Measurements from ENCODE around the gene CAPN11.

CAPN11 gene

GRCh38 chr6:44211284-44211683 is 52.7 kb downstream of the CAPN11 start:
- no peak for ATAC-seq (ENCODE audit: low read depth)
- no peak overlapping the region for H3K4me3 Mint-ChIP-seq
- peaks cover 2% of the 10 kb centered on the region for H3K27me3 Mint-ChIP-seq
- H3K36me3 Mint-ChIP-seq, result no peaks in the 10 kb centered on the region
- DNase-seq (ENCODE audit: low spot score in 2 of 2), result no peak
- no peak overlapping the region for H3K27ac Mint-ChIP-seq
- H3K4me1 Mint-ChIP-seq, result no peaks in the 10 kb centered on the region
- no peaks in the 10 kb centered on the region for H3K9me3 Mint-ChIP-seq

- Mint-ChIP-seq H3K4me3 (no peak overlapping the region), H3K9me3 (no peaks in the 10 kb centered on the region)
- ATAC-seq (ENCODE audit: low read depth), result no peak
Observed at GRCh38 chr6:44214307-44214706, 55.7 kb downstream of the CAPN11 start.

DNA sequence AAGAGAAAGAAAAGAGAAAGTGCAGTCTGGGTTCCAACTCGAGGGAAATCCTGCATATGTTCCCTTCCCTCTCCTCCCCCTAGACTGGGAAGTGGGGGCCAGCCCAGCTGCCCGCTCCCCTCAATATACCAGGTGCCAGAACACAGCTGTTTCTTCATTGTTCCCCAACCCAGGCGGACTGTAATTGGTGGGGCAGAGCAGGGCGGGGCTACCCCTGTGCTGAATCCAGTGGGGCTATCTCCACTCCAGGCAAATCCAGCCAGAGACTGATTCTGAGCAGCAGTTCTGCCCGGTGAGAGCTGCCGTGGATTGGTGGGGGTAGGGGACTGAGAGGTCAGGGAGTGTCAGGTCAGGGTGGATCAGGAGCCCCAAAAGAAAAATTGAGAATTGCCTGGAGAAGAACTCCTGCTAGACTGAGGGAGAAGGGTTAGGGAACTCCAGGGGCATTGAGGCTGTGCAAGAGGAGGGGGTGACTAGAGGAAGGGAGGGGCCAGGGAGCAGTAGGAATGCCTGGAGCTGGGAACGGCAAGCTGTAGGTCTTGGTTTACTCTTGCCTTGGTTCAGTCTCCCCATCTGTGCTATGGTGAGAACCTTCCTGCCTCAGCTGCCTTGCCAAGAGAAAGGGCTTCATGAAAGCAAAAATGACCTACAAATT is 58.2 kb downstream of the CAPN11 start, which contains the start of gene MYMX:
Gene MYMX (plus strand): TSS at position 250 of the 655 bp plus-strand sequence. CDS start 546 bp downstream, outside the sequence.
- Mint-ChIP-seq H3K9me3 (no peaks in the 10 kb centered on the region), H3K36me3 (no peaks in the 10 kb centered on the region), H3K27ac (no peak within 1 kb of the TSS), H3K27me3 (no peaks in the 10 kb centered on the region), H3K4me1 (peaks cover 14% of the 10 kb centered on the region), H3K4me3 (no peak within 1 kb of the TSS)
- DNase-seq (ENCODE audit: low spot score in 2 of 2) (no peak), ATAC-seq (ENCODE audit: low read depth) (no peak)

More at GRCh38 chr6:44214307-44214706, 55.7 kb downstream of the CAPN11 start:
- Mint-ChIP-seq H3K27ac (no peak overlapping the region), H3K4me1 (peaks cover 7% of the 10 kb centered on the region), H3K27me3 (peaks cover 2% of the 10 kb centered on the region), H3K36me3 (no peaks in the 10 kb centered on the region)
- no peak for DNase-seq (ENCODE audit: low spot score in 2 of 2)

DNA sequence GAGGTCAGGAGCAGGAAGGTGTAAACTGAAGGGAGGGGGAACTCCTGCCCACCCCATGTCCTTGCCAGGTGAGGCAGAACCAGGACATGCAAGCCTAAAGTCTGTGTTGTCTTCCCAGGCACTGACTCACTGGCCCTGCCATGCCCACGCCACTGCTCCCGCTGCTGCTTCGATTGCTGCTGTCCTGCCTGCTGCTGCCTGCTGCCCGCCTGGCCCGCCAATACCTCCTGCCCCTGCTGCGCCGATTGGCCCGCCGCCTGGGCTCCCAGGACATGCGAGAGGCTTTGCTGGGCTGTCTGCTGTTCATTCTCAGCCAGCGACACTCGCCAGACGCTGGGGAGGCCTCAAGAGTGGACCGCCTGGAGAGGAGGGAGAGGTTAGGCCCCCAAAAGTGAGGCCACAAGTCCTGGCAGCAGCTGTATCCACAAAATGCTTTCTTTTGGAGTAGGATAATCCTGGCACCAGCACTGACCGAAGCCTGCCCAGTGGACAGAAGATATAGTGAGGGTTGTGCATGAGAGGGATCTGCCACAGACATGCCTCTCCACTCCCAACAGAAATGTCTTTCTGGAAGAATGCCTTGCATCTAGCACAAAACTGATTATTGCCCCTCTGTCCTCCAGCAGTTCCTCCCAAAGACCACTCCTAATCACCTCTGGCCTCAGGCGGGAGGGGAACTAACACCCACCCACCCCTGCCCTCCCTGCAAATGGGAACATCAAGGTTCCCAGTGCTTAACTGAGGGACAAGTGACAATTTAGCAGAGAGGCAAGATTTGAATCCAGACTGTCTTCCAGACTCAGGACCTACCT is 58.9 kb downstream of the CAPN11 start:
- DNase-seq (ENCODE audit: low spot score in 2 of 2) (no peak), ATAC-seq (ENCODE audit: low read depth) (no peak)
- H3K36me3 Mint-ChIP-seq, result no peaks in the 10 kb centered on the region
- no peaks in the 10 kb centered on the region for H3K9me3 Mint-ChIP-seq
- peaks cover 16% of the 10 kb centered on the region for H3K4me1 Mint-ChIP-seq
- H3K4me3 Mint-ChIP-seq, result no peak overlapping the region
- H3K27ac Mint-ChIP-seq, result no peak overlapping the region
- H3K27me3 Mint-ChIP-seq, result no peaks in the 10 kb centered on the region

GRCh38 chr6:44219053-44219814 is 60.6 kb downstream of the CAPN11 start:
- no peaks in the 10 kb centered on the region for H3K36me3 Mint-ChIP-seq
- H3K4me3 Mint-ChIP-seq, result peak overlapping the region; percentile 84
- no peaks in the 10 kb centered on the region for H3K27me3 Mint-ChIP-seq
- no peaks in the 10 kb centered on the region for H3K9me3 Mint-ChIP-seq
- peak; percentile 14 for ATAC-seq (ENCODE audit: low read depth)
- H3K4me1 Mint-ChIP-seq, result peaks cover 26% of the 10 kb centered on the region
- no peak overlapping the region for H3K27ac Mint-ChIP-seq
- DNase-seq (ENCODE audit: low spot score in 2 of 2), result peak in 1 of 2 donors; percentile 42

- peak overlapping the region; percentile 84 for H3K4me3 Mint-ChIP-seq
- H3K27ac Mint-ChIP-seq, result no peak overlapping the region
- no peaks in the 10 kb centered on the region for H3K9me3 Mint-ChIP-seq
- no peaks in the 10 kb centered on the region for H3K36me3 Mint-ChIP-seq
- no peaks in the 10 kb centered on the region for H3K27me3 Mint-ChIP-seq
- ATAC-seq (ENCODE audit: low read depth) (no peak), DNase-seq (ENCODE audit: low spot score in 2 of 2) (no peak)
- peaks cover 30% of the 10 kb centered on the region for H3K4me1 Mint-ChIP-seq
Observed at GRCh38 chr6:44219815-44220784, 61.5 kb downstream of the CAPN11 start.

DNA sequence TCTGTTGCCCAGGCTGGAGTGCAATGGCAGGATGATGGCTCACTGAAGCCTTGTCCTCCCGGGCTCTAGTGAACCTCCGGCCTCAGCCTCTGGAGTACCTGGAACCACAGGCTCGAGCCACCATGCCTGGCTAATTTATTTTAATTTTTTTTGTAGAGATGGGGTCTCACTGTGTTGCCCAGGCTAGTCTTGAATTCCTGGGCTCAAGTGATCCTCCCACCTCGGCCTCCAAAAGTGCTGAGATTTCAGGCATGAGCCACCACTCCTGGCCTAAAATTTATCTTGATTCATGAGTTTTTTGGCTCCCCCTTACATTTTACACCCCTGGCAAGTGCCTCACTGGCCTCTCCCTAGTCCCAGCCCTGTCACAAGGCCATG is 62.3 kb downstream of the CAPN11 start:
- Mint-ChIP-seq H3K27ac (no peak overlapping the region), H3K36me3 (no peaks in the 10 kb centered on the region), H3K4me1 (peaks cover 30% of the 10 kb centered on the region), H3K9me3 (no peaks in the 10 kb centered on the region), H3K4me3 (peak overlapping the region; percentile 21), H3K27me3 (no peaks in the 10 kb centered on the region)
- ATAC-seq (ENCODE audit: low read depth) (no peak), DNase-seq (ENCODE audit: low spot score in 2 of 2) (no peak)

GRCh38 chr6:44221291-44221960 is 62.8 kb downstream of the CAPN11 start:
- Mint-ChIP-seq H3K9me3 (no peaks in the 10 kb centered on the region), H3K4me3 (peak overlapping the region; percentile 21), H3K36me3 (no peaks in the 10 kb centered on the region), H3K27ac (no peak overlapping the region), H3K27me3 (no peaks in the 10 kb centered on the region), H3K4me1 (peaks cover 30% of the 10 kb centered on the region)
- ATAC-seq (ENCODE audit: low read depth) (peak; percentile 61), DNase-seq (ENCODE audit: low spot score in 2 of 2) (peak; percentile 64 to 68)

DNA sequence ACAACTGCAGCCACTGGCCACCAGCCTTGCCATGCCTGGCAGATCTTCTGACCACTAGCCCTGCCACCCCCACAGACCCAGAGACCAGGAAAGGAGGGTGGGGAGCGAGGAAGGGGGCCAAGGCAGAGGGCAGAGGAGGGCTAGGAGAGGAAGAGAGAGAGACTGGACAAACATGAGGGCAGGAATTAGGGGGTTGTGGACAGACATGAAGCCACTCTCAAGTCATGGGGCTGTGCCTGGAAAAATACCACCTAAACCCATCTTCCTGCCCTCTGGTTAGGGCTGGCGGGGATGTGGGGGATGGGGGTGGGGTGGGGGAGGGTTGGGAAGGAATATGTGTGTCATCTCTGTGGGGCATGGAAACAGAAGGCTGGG is 63.3 kb downstream of the CAPN11 start:
- DNase-seq (ENCODE audit: low spot score in 2 of 2), result no peak
- H3K4me1 Mint-ChIP-seq, result peaks cover 30% of the 10 kb centered on the region
- no peak overlapping the region for H3K27ac Mint-ChIP-seq
- H3K9me3 Mint-ChIP-seq, result no peaks in the 10 kb centered on the region
- H3K4me3 Mint-ChIP-seq, result no peak overlapping the region
- no peak for ATAC-seq (ENCODE audit: low read depth)
- no peaks in the 10 kb centered on the region for H3K36me3 Mint-ChIP-seq
- no peaks in the 10 kb centered on the region for H3K27me3 Mint-ChIP-seq

GRCh38 chr6:44222486-44223318 is 64.1 kb downstream of the CAPN11 start:
- ATAC-seq (ENCODE audit: low read depth), result peak; percentile 2
- DNase-seq (ENCODE audit: low spot score in 2 of 2), result no peak
- H3K4me1 Mint-ChIP-seq, result peaks cover 30% of the 10 kb centered on the region

GRCh38 chr6:44223319-44224028 is 64.9 kb downstream of the CAPN11 start, which contains the start of gene SLC29A1:
Gene SLC29A1 (plus strand): TSS chr6:44223595. CDS start chr6:44227314, 3,719 bp downstream.
- Mint-ChIP-seq H3K4me3 (peak within 1 kb of the TSS; percentile 88), H3K27ac (peak within 1 kb of the TSS; percentile 63), H3K9me3 (no peaks in the 10 kb centered on the region), H3K27me3 (no peaks in the 10 kb centered on the region), H3K4me1 (peaks cover 27% of the 10 kb centered on the region), H3K36me3 (no peaks in the 10 kb centered on the region)
- DNase-seq (ENCODE audit: low spot score in 2 of 2) (peak; percentile 75 to 76), ATAC-seq (ENCODE audit: low read depth) (peak; percentile 83)

More at GRCh38 chr6:44222486-44223318, 64.1 kb downstream of the CAPN11 start:
- H3K9me3 Mint-ChIP-seq, result no peaks in the 10 kb centered on the region
- H3K27me3 Mint-ChIP-seq, result no peaks in the 10 kb centered on the region
- no peaks in the 10 kb centered on the region for H3K36me3 Mint-ChIP-seq
- H3K4me3 Mint-ChIP-seq, result peak overlapping the region; percentile 88
- H3K27ac Mint-ChIP-seq, result peak overlapping the region; percentile 63

Measured in memory B cell (primary cell).